ENCODE results near the gene RABEP2.

RABEP2 gene

DNA sequence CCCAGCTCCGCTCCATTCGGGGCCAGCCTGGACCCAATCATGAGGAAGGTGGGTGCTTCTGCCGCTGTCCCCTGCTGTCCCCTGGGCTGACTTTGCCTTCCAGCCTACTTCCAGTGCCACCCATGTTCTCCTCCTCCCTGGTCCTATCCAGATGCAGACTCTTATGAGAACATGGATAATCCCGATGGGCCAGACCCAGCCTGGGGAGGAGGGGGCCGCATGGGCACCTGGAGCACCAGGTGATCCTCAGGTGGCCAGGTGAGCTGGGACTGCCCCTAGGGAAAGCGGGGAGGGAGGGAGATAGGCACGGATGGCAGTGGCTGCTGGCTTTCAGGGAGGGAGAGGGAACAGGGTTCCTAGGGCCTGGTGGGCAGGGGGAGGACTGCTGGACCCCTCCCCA, 13.7 kb upstream of the RABEP2 start:
- no peak overlapping the region for H3K27ac ChIP-seq
- TF ChIP-seq ZFX (IDR thresholded peaks at IDR 0.05; ENCODE audit: borderline replicate concordance), result no peak
- TF ChIP-seq, protein P1, sequence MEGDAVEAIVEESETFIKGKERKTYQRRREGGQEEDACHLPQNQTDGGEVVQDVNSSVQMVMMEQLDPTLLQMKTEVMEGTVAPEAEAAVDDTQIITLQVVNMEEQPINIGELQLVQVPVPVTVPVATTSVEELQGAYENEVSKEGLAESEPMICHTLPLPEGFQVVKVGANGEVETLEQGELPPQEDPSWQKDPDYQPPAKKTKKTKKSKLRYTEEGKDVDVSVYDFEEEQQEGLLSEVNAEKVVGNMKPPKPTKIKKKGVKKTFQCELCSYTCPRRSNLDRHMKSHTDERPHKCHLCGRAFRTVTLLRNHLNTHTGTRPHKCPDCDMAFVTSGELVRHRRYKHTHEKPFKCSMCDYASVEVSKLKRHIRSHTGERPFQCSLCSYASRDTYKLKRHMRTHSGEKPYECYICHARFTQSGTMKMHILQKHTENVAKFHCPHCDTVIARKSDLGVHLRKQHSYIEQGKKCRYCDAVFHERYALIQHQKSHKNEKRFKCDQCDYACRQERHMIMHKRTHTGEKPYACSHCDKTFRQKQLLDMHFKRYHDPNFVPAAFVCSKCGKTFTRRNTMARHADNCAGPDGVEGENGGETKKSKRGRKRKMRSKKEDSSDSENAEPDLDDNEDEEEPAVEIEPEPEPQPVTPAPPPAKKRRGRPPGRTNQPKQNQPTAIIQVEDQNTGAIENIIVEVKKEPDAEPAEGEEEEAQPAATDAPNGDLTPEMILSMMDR (IDR thresholded peaks at IDR 0.05), result no peak

DNA sequence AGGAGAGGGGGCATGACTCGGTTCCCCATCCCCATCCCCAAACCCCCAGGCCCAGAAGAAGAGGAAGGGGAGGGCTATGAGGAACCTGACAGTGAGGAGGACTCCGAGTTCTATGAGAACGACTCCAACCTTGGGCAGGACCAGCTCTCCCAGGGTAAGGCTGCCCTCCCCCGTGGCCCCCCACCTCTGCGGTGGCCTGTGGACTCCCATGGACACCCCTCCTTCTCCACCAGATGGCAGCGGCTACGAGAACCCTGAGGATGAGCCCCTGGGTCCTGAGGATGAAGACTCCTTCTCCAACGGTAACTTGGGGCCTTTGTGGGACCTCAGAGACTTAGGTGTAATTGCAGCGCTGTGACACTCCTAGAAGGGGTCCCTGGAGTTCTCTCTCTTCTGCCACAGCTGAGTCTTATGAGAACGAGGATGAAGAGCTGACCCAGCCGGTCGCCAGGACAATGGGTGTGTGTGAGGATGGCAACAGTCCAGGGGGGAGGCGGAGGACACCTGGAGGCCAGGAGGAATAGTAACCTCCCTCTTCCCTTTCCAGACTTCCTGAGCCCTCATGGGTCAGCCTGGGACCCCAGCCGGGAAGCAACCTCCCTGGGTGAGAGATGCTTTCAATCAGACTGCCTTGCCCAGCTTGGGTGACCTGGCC, 12.3 kb upstream of the RABEP2 start:
- TF ChIP-seq, protein P1 (IDR thresholded peaks at IDR 0.05), result no peak
- TF ChIP-seq ZFX (IDR thresholded peaks at IDR 0.05; ENCODE audit: borderline replicate concordance), result no peak
- no peak overlapping the region for H3K27ac ChIP-seq

DNA sequence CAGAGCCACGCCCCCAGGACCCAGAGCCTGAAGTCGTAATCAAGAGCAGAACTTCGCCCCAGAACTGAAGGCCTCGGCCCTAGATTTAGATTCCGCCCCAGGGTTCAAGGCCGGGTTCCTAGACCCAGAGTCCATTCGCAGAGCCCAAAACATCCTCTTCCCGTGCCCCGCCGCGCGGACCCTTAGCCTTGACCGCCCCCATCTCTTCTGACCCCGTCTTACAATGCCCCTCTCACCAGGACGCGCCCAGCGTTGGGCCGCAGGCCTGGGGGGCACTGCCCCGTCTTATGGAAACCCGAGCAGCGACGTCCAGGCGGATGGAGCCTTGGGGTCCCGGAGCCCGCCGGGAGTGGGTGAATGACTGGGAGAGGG, 11.7 kb upstream of the RABEP2 start:
- no peak for TF ChIP-seq ZFX (IDR thresholded peaks at IDR 0.05; ENCODE audit: borderline replicate concordance)
- TF ChIP-seq, protein P1 (IDR thresholded peaks at IDR 0.05), result no peak
- no peak overlapping the region for H3K27ac ChIP-seq

DNA sequence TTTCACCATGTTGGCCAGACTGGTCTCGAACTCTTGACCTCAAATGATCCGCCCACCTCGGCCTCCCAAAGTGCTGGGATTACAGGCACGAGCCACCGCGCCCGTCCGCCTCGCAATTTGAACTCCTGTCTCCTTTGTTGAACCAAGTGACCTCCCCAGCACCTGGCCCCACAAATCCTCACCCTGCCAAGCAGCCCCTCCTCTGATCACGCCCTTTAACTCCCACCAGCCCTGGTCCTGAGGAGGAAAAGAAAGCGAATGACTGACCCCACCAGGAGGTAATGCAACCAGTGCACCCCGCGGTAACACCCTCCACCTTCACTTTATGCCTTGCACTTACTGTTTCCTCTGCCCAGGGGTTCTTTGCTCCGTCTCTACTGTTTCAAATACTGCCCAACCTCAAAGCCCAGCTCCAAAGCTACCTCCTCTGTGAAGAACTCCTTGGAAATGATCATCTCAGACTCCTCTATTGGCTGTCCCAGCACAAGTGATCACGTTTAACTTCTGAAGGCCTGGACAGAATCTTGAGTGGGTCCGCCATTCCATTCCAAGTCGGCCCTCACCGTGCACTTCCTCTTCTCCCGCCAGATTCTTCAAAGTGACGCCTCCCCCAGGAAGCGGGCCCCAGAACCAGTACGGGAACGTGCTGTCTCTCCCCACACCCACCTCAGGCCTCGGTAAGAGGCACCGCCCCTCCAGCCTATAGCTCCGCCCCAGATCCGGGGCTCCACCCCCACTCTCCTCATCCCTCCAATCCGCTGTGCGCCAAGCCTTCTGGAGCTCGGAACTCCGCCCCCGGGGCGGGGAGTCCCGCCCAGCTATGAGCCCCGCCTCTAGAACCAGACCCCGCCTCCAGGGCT, 11.1 kb upstream of the RABEP2 start:
- no peak overlapping the region for H3K27ac ChIP-seq
- TF ChIP-seq, protein P1 (IDR thresholded peaks at IDR 0.05), result no peak
- TF ChIP-seq ZFX (IDR thresholded peaks at IDR 0.05; ENCODE audit: borderline replicate concordance), result no peak

- H3K27ac ChIP-seq, result no peak overlapping the region
- TF ChIP-seq, protein P1 (IDR thresholded peaks at IDR 0.05), result no peak
- TF ChIP-seq ZFX (IDR thresholded peaks at IDR 0.05; ENCODE audit: borderline replicate concordance), result no peak
Measured at GRCh38 chr16:28935346-28935745, 10.3 kb upstream of the RABEP2 start.

GRCh38 chr16:28933171-28933570, 8.1 kb upstream of the RABEP2 start:
- TF ChIP-seq, protein P1 (IDR thresholded peaks at IDR 0.05), result no peak
- no peak for TF ChIP-seq ZFX (IDR thresholded peaks at IDR 0.05; ENCODE audit: borderline replicate concordance)
- H3K27ac ChIP-seq, result no peak overlapping the region
